H1 (cell line): ENCODE measurements around the gene GSK3B. TPM values are rescaled to one million over a fixed set of nuclear protein-coding genes. Genes with fewer than 3 reads are reported as not detected.

Experiments
- CTCF ChIA-PET: fragments of 300-600 bp; sonication (Branson Sonifier 250); formaldehyde crosslinking; loops from one replicate; lab custom pipeline; 2021; ENCODE audit not compliant: partially characterized antibody; lab: Charles Lee
- POLR2A ChIA-PET: fragments of 300-600 bp; sonication (Branson Sonifier 250); formaldehyde crosslinking; loops from one replicate; lab custom pipeline; 2021; ENCODE audit warnings: inconsistent platforms; ENCODE audit not compliant: partially characterized antibody; lab: Charles Lee
- DNase-seq, 2 experiments: peaks; one replicate each; pipeline versions ENCODE4 v3.0.0 to v3.0.0-alpha.2; 2010 to 2022; ENCODE audit warnings: low spot score in 2 of 2, low read depth in 1 of 2, mixed read lengths in 1 of 2
- FAIRE-seq: peaks from 2 replicates; lab custom pipeline; 2011; peaks lifted over from hg19 to GRCh38; lab: Jason Lieb, UNC
- H2AFZ ChIP-seq: 2 replicates; pipeline ENCODE4 v1.8.1; 2012; ENCODE audit warnings: low read length, inconsistent platforms
- H2AK5ac ChIP-seq: 2 replicates; pipeline ENCODE4 v1.6.1; 2013; ENCODE audit warnings: low read depth, low read length
- H2BK120ac ChIP-seq: replicated peaks from 2 replicates; pipeline ENCODE3; 2013; ENCODE audit warnings: low read depth, low read length, inconsistent platforms
- H2BK12ac ChIP-seq: 2 replicates; pipeline ENCODE4 v1.6.1; 2013; ENCODE audit warnings: low read depth, low read length
- H2BK15ac ChIP-seq: 2 replicates; pipeline ENCODE4 v1.6.1; 2013; ENCODE audit warnings: low read length
- H2BK20ac ChIP-seq: 2 replicates; pipeline ENCODE4 v1.6.1; 2013; ENCODE audit warnings: low read length
- H2BK5ac ChIP-seq: 2 replicates; pipeline ENCODE4 v1.6.1; 2013; ENCODE audit warnings: low read depth, low read length
- H3K14ac ChIP-seq: 2 replicates; pipeline ENCODE4 v1.6.1; 2013; ENCODE audit warnings: inconsistent platforms; ENCODE audit not compliant: insufficient read length
- H3K18ac ChIP-seq: 2 replicates; pipeline ENCODE4 v1.6.1; 2013; ENCODE audit warnings: low read length; ENCODE audit errors: extremely low read depth
- H3K23ac ChIP-seq: 2 replicates; pipeline ENCODE4 v1.6.1; 2013; ENCODE audit warnings: inconsistent platforms; ENCODE audit not compliant: insufficient read length
- H3K23me2 ChIP-seq: 2 replicates; pipeline ENCODE4 v1.6.1; 2013; ENCODE audit warnings: low read depth, low read length
- H3K27ac ChIP-seq: 2 replicates; pipeline ENCODE4 v1.6.1; 2011; ENCODE audit warnings: low read depth, low read length, inconsistent platforms
- H3K27me3 ChIP-seq, 4 experiments: replicated peaks in 1 of 4; 1 replicate in 1 of 4; 2 replicates in 3 of 4; pipeline versions ENCODE4 v1.6.1 to v1.8.1; 2011 to 2013; ENCODE audit warnings: low read length in 3 of 4, mild to moderate bottlenecking in 3 of 4, inconsistent platforms in 2 of 4, mixed read lengths in 2 of 4, moderate library complexity in 1 of 4; ENCODE audit not compliant: control insufficient read depth in 3 of 4, insufficient read depth in 3 of 4; ENCODE audit errors: extremely low read depth in 1 of 4
- H3K36me3 ChIP-seq, 4 experiments: 2 replicates each; pipeline versions ENCODE4 v1.6.1 to v1.8.1; 2011 to 2013; ENCODE audit warnings: mild to moderate bottlenecking in 4 of 4, low read length in 3 of 4, moderate library complexity in 2 of 4, control low read depth in 1 of 4, inconsistent platforms in 1 of 4; ENCODE audit not compliant: insufficient read depth in 4 of 4, control insufficient read depth in 2 of 4
- H3K4ac ChIP-seq: replicated peaks from 2 replicates; pipeline ENCODE3; 2013; ENCODE audit warnings: low read length, low read depth, mixed read lengths, inconsistent platforms; ENCODE audit not compliant: insufficient read length
- H3K4me1 ChIP-seq, 4 experiments: replicated peaks in 1 of 4; 1 replicate in 1 of 4; 2 replicates in 3 of 4; pipeline versions ENCODE4 v1.6.1 to v1.8.1; 2011 to 2013; ENCODE audit warnings: low read length in 3 of 4, inconsistent platforms in 2 of 4, mixed read lengths in 1 of 4; ENCODE audit not compliant: insufficient read depth in 4 of 4, control insufficient read depth in 3 of 4
- H3K4me2 ChIP-seq, 2 experiments: 2 replicates each; pipeline versions ENCODE4 v1.6.1 to v1.8.1; 2011 to 2013; ENCODE audit warnings: low read depth in 2 of 2, low read length in 2 of 2, control low read depth in 1 of 2, inconsistent platforms in 1 of 2, mild to moderate bottlenecking in 1 of 2; ENCODE audit not compliant: insufficient read depth in 1 of 2
- H3K4me3 ChIP-seq, 4 experiments: fragments of 200-600, 300-600 bp in 1 of 4; sonication (generic), shearing (Covaris generic), sonication (Bioruptor Twin) in 1 of 4; 2 replicates each; pipeline versions ENCODE4 v1.5.1 to v1.8.1; 2011 to 2016; ENCODE audit warnings: low read length in 4 of 4, low read depth in 3 of 4, control low read depth in 2 of 4, inconsistent platforms in 2 of 4, mild to moderate bottlenecking in 2 of 4, mixed read lengths in 1 of 4, moderate library complexity in 1 of 4; ENCODE audit not compliant: insufficient read depth in 2 of 4; ENCODE audit errors: extremely low read depth in 1 of 4
- H3K56ac ChIP-seq: replicated peaks from 2 replicates; pipeline ENCODE3; 2013; ENCODE audit warnings: low read depth, mild to moderate bottlenecking, mixed read lengths, low read length, inconsistent platforms; ENCODE audit not compliant: insufficient read length
- H3K79me1 ChIP-seq: 2 replicates; pipeline ENCODE4 v1.6.1; 2013; ENCODE audit warnings: low read depth, low read length, control low read depth
- H3K79me2 ChIP-seq, 2 experiments: 2 replicates each; pipeline versions ENCODE4 v1.6.1 to v1.8.1; 2012 to 2013; ENCODE audit warnings: low read length in 2 of 2, mild to moderate bottlenecking in 2 of 2, inconsistent platforms in 1 of 2; ENCODE audit not compliant: insufficient read depth in 2 of 2, control insufficient read depth in 1 of 2
- H3K9ac ChIP-seq, 4 experiments: replicated peaks in 1 of 4; 1 replicate in 1 of 4; 2 replicates in 3 of 4; pipeline versions ENCODE4 v1.6.1 to v1.8.1; 2011 to 2013; ENCODE audit warnings: low read depth in 3 of 4, low read length in 3 of 4, control low read depth in 2 of 4, mild to moderate bottlenecking in 2 of 4, moderate library complexity in 2 of 4, inconsistent platforms in 1 of 4; ENCODE audit errors: extremely low read depth in 1 of 4
- H3K9me3 ChIP-seq, 2 experiments: 2 replicates each; pipeline versions ENCODE4 v1.6.1 to v1.8.1; 2012 to 2013; ENCODE audit warnings: mild to moderate bottlenecking in 2 of 2, moderate library complexity in 2 of 2, control low read depth in 1 of 2, inconsistent platforms in 1 of 2, low read depth in 1 of 2, low read length in 1 of 2, mixed read lengths in 1 of 2; ENCODE audit not compliant: insufficient read depth in 2 of 2
- H4K20me1 ChIP-seq, 2 experiments: replicated peaks in 1 of 2; 2 replicates each; pipeline versions ENCODE3 to v1.8.1; 2011 to 2013; ENCODE audit warnings: inconsistent platforms in 2 of 2, low read length in 2 of 2, mild to moderate bottlenecking in 1 of 2; ENCODE audit not compliant: insufficient read depth in 2 of 2, control insufficient read depth in 1 of 2
- H4K5ac ChIP-seq: 2 replicates; pipeline ENCODE4 v1.6.1; 2013; ENCODE audit warnings: low read length, low read depth, mixed read lengths, inconsistent platforms; ENCODE audit not compliant: insufficient read length
- H4K8ac ChIP-seq: 2 replicates; pipeline ENCODE4 v1.8.0; 2013; ENCODE audit warnings: mild to moderate bottlenecking, moderate library complexity, low read length, inconsistent platforms; ENCODE audit not compliant: insufficient read depth; ENCODE audit errors: extremely low read depth
- H4K91ac ChIP-seq: replicated peaks from 2 replicates; pipeline ENCODE3; 2013; ENCODE audit warnings: low read length, mixed read lengths, inconsistent platforms; ENCODE audit not compliant: insufficient read length
- CBX5 ChIP-seq: fragments of 300-800, 300-1000 bp; sonication (generic); IDR thresholded peaks from 2 replicates; pipeline ENCODE4 v1.7.1; 2016; ENCODE audit warnings: antibody characterized with exemption, low read length, low read depth
- CBX8 ChIP-seq: fragments of 300-800, 300-1000 bp; sonication (generic); IDR thresholded peaks from 2 replicates; pipeline ENCODE4 v1.7.1; 2016; ENCODE audit warnings: low read depth, low read length, borderline replicate concordance
- CTBP2 ChIP-seq: IDR thresholded peaks from 2 replicates; pipeline ENCODE4 v1.7.0; 2011; ENCODE audit warnings: borderline replicate concordance, mild to moderate bottlenecking, moderate library complexity, mixed read lengths, low read length; ENCODE audit not compliant: insufficient read depth, insufficient read length
- HDAC2 ChIP-seq, 2 experiments: fragments of 300-600 bp in 1 of 2; sonication (generic) in 1 of 2; IDR thresholded peaks; 2 replicates each; pipeline ENCODE4 v1.6.1; 2011 to 2012; ENCODE audit warnings: low read depth in 2 of 2, low read length in 2 of 2, mild to moderate bottlenecking in 2 of 2, moderate library complexity in 2 of 2, borderline replicate concordance in 1 of 2, inconsistent platforms in 1 of 2
- POLR2AphosphoS5 ChIP-seq: IDR thresholded peaks from 2 replicates; pipeline ENCODE4 v1.6.1; 2011; ENCODE audit warnings: low read depth, low read length
- SP2 ChIP-seq: IDR thresholded peaks from 2 replicates; pipeline ENCODE4 v1.6.1; 2012; ENCODE audit warnings: mild to moderate bottlenecking, low read length, inconsistent platforms
- SUZ12 ChIP-seq: fragments of 200-600 bp; sonication (generic); IDR thresholded peaks from 2 replicates; pipeline ENCODE4 v1.6.1; 2012; ENCODE audit warnings: mild to moderate bottlenecking, inconsistent platforms, low read length, moderate library complexity, mixed read lengths
- ZNF274 ChIP-seq: IDR thresholded peaks from 2 replicates; pipeline ENCODE4 v1.7.0; 2012; ENCODE audit warnings: low read length, borderline replicate concordance; ENCODE audit errors: extremely low read depth
- WGBS, 2 experiments: shearing (Covaris generic) in 1 of 2; methylation state at CpG; one replicate each; pipeline versions ENCODE4 v1.1.6 to v1.1.7; 2013 to 2015; ENCODE audit warnings: low lambda C conversion rate in 2 of 2, mixed read lengths in 2 of 2, inconsistent platforms in 1 of 2, low coverage in 1 of 2, missing lambda C conversion rate in 1 of 2; ENCODE audit not compliant: insufficient replicate concordance in 2 of 2, insufficient coverage in 1 of 2, insufficient read length in 1 of 2; ENCODE audit errors: extremely low coverage in 1 of 2, missing lambda C conversion rate in 1 of 2; 5-methylcytosine and 5-hydroxymethylcytosine counted together
- polyA plus RNA-seq, 7 experiments: library from polyadenylated mRNA; depleted of rRNA in 3 of 7; stranded (reverse) in 5 of 7; unstranded in 2 of 7; fragments of >200 nt in 5 of 7; fragments of 200-250 nt in 2 of 7; gene quantifications; 1 replicate in 5 of 7; 2 replicates in 1 of 7; 4 replicates in 1 of 7; pipeline versions ENCODE4 v1.2.1 to v1.2.3, GENCODE V29; 2011 to 2013; ENCODE audit warnings: missing spikeins in 2 of 7, mixed read lengths in 2 of 7
- total RNA-seq: library from RNA; stranded (reverse); fragmentation: NEBNext Ultra II Directional; extraction: Animal tissue kit (Norgen Biotek cat#: 25700); gene quantifications from 2 replicates; pipeline ENCODE4 v1.2.1, GENCODE V29; 2021
- TF ChIP-seq, protein P1 (sequence below): IDR thresholded peaks from 2 replicates; pipeline ENCODE4 v1.6.1; 2012; ENCODE audit warnings: low read length, inconsistent platforms

GSK3B gene
- total and polyA plus RNA-seq, 2 of the 8 experiments (the other 6 are each of a cell fraction or from before 2014, with no cell fraction given): 24.2 to 50.7 TPM

DNA sequence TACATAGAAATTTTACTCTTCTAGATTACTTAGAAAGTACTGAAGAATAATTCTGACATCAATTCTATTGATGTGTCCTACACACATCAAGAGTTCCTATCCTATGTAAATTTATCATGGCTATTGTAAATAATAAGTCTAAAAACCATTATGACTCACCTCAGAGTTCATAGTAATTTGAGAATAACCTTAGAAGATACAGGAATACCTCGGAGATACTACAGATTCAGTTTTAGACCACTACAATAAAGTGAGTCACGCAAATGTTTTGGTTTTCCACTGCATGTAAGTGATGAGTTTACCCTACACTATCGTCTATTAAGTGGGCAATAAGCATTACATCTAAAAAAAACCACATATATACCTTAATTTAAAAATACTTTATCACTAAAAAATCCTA is 237.6 kb downstream of the GSK3B start:
- POLR2A ChIA-PET: no interaction called here
- no peaks in the 10 kb centered on the region for H3K27me3 ChIP-seq
- no peak for DNase-seq
- no peak overlapping the region for H2AK5ac ChIP-seq
- no peak overlapping the region for H3K23ac ChIP-seq
- H3K9ac ChIP-seq: no peak overlapping the region
- H3K4ac ChIP-seq: no peak overlapping the region
- WGBS, 2 experiments: 88% methylated on average over 3 of the region's 3 CpGs; no CpG with 5 or more reads in 1 of the 2 experiments
- H4K5ac ChIP-seq: no peak overlapping the region
- no peak overlapping the region for H3K56ac ChIP-seq
- no peak overlapping the region for H4K8ac ChIP-seq
- no peak for FAIRE-seq
- no peak overlapping the region for H2BK12ac ChIP-seq
- H3K4me1 ChIP-seq: no peaks in the 10 kb centered on the region
- no peaks in the 10 kb centered on the region for H3K79me2 ChIP-seq
- H3K27ac ChIP-seq: no peak overlapping the region
- peaks cover 0 to 21% (median 8%) of the 10 kb centered on the region in 4 experiments; a peak in 3 of 8 replicates for H3K36me3 ChIP-seq
- H3K23me2 ChIP-seq: no peaks in the 10 kb centered on the region
- no peak overlapping the region for H3K14ac ChIP-seq
- H2BK20ac ChIP-seq: no peak overlapping the region
- no peak overlapping the region for H2AFZ ChIP-seq
- no peaks in the 10 kb centered on the region for H3K79me1 ChIP-seq
- no peak overlapping the region for H2BK5ac ChIP-seq
- H3K9me3 ChIP-seq: peaks cover 0 to 7% of the 10 kb centered on the region in 2 experiments; a peak in 1 of 4 replicates
- no peak overlapping the region for H3K4me2 ChIP-seq
- no peak overlapping the region for H3K18ac ChIP-seq
- no peak overlapping the region for H2BK120ac ChIP-seq
- H4K20me1 ChIP-seq: peaks cover 0 to 1% of the 10 kb centered on the region in 2 experiments
- no peak overlapping the region for H4K91ac ChIP-seq
- CTCF ChIA-PET: no interaction called here
- H2BK15ac ChIP-seq: no peak overlapping the region
- TF ChIP-seq CTBP2 (no peak), SP2 (no peak), ZNF274 (no peak), CBX8 (no peak), HDAC2 (IDR thresholded peaks at IDR 0.05; ENCODE audit: borderline replicate concordance in 1 of 2, low read depth in 2 of 2, low read length in 2 of 2) (no peak), SUZ12 (no peak), POLR2AphosphoS5 (no peak), CBX5 (no peak)
- TF ChIP-seq, protein P1, sequence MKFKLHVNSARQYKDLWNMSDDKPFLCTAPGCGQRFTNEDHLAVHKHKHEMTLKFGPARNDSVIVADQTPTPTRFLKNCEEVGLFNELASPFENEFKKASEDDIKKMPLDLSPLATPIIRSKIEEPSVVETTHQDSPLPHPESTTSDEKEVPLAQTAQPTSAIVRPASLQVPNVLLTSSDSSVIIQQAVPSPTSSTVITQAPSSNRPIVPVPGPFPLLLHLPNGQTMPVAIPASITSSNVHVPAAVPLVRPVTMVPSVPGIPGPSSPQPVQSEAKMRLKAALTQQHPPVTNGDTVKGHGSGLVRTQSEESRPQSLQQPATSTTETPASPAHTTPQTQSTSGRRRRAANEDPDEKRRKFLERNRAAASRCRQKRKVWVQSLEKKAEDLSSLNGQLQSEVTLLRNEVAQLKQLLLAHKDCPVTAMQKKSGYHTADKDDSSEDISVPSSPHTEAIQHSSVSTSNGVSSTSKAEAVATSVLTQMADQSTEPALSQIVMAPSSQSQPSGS: no peak
- H3K4me3 ChIP-seq: no peak overlapping the region
